HG03066 (cell line): ENCODE measurements around the gene PACS2.

Experiments used
- ATAC-seq: cut with Tn5 transposase; IDR thresholded peaks from one replicate; pipeline ENCODE4 v1.9.1; 2021; ENCODE audit warnings: low read depth; ENCODE audit not compliant: unreplicated experiment

PACS2 gene

DNA sequence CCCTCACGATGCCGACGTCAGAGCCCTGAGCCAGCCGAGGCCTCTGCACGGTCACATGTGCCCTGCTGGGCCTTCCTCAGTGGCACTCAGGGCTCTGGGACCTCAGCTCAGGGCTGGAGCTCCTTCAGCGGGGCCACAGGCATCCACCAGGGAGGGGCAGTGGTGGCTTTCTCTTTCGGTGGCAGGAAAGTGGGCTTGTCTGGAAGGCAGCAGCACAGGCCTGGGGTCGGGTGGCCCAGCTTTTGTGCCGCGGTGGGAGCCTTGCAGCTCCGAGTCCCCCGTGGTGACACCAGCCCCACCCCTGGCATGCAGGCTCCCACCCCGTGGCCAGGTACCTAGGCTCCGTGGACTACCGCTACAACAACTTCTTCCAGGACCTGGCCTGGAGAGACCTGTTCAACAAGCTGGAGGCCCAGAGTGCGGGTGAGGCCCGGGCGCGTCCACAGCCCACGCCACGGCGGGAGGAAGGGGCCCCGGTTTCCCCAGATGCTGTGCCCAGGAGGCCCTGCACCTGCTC is 69.6 kb downstream of the PACS2 start:
- ATAC-seq = no peak

DNA sequence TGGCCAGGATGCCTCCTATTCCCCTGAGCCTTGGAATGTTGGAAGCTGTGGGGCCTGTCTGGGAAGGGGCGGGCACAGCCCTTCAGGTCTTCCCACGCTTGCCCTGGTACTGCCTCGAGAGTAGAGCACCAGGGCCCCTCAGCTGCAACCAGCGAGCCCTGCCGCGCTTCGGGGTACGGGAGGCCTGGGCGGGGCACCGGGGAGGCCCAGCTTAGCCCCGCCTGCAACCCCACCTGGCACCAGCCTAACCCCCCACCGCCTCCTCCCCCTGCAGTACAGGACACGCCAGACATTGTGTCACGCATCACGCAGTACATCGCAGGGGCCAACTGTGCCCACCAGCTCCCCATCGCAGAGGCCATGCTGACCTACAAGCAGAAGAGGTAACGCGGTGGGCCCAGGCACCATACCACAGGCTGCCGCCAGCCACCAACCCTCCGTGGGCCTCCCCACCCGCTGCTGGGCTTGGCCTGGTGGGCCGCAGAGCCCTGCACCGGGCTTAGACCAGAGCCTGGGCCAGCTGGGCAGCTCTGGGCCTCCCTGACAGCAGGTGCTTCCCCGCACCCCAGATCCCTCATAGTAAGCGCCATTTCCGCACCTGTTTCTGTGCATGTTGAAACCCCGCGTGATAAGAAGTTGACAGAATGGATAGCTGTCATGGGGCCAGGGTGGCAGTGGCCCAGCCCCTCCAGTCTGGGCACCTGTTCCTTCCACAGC is 70.2 kb downstream of the PACS2 start:
- no peak for ATAC-seq

DNA sequence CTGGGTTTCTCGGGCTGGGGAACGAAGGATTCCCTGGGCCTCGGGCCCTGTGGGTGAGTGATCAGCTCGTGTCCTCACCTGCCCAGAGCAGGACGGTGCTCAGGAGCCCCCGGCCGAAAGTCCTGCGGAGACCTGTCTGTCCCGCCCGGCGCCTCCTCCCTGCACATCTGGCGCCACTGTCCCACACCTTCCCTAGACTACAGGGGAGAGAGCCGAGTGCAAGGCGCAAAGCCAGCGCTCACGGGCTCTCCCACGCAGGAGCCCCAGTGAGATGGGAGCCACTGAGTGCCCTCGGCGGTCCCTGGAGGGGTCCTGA is 70.7 kb downstream of the PACS2 start:
- no peak for ATAC-seq

DNA sequence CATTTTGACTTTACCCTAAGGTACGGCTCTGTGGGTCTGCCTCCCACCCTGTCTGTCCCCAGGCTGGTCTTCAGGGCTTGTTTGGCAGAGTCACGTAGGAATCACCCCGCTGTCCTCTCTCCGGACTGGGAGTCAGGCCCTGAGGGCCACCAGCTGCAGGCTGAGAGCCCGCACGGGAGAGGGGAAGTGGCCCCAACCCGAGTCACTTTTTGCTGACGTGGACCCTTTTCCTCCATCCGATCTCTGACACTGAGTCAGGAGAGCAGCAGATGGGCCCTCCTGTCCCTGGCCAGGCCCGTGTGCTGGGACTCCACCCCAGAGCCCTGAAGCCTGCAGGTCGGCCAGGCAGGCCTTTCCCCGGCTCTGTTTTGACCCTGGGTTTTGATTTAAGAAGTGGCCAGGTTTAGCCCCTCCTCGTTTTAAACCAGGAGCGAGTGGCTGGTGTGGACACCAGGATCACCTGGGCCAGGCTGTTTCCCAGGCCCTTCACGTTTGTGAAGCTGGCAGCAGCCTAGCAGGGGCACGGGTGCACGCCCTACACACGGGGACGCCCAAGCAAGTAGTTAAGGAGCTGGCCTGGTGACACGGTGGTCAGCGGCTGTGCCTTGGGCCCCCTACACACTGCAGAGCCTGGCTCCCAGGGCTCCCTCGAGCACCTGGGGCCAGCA is 71.3 kb downstream of the PACS2 start:
- ATAC-seq = no peak

DNA sequence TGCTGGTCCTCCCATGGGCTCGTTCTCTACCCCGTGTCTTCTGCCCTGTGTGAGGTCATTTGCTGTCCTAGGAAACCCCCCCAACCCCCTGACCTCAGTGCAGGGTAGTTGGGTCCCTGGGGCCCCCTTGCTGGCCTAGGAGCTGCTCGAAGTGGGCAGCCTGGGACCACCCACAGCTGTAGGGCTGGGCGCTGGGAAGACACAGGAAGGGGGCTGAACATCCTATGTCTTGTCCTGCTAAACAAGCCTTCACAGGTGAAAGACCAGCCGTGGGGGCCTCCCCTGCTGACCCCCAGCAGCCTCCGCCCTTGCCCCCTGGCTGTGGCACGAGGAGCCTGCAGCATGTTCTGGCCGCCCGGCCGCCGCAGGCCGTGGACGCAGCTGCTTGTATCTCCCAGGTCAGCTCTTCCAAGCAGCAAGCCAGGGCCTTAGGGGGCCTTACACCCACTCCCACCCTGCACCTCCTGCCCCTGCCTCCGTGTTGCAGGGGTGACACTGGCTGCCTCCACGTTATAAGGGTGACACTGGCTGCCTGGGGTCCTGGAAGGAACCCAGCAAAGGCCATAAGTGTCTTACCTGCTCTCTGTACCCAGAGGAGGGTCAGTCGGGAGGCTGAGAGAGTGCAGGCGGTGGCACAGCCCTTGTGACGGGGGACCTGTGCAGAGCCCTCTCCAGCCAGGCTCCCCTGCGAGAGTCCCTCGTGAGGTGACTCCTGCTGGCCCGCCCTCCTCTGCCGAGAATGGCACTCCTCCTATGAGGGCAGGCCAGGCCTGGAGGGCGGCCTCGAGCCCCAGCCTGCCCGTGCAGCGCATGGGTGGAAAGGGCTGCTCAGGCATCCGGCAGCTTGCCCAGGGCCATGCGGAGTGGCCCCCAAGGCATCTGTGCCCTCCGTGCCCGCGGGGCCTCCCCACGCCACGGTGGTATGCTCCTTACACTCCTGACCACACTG is 72.3 kb downstream of the PACS2 start:
- ATAC-seq = no peak

DNA sequence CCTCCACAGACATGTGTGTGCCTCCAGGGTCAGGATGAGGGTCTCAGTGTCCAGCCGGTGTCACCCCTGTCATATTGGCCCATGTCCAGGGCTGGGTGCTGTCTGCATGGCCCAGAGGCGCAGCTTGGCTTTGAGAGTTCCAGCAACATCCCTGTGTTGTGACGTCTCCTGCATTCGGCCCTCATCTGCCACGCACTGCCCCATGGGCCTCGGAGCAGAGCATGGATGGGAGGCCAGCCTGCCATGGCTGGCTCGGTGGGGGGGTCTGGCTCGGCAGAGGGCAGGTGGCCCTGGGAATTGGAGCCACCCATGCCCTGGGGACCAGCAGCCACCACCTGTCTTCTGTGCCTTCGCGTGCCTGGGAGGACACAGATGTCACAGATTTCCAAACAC is 73.0 kb downstream of the PACS2 start:
- ATAC-seq = no peak

DNA sequence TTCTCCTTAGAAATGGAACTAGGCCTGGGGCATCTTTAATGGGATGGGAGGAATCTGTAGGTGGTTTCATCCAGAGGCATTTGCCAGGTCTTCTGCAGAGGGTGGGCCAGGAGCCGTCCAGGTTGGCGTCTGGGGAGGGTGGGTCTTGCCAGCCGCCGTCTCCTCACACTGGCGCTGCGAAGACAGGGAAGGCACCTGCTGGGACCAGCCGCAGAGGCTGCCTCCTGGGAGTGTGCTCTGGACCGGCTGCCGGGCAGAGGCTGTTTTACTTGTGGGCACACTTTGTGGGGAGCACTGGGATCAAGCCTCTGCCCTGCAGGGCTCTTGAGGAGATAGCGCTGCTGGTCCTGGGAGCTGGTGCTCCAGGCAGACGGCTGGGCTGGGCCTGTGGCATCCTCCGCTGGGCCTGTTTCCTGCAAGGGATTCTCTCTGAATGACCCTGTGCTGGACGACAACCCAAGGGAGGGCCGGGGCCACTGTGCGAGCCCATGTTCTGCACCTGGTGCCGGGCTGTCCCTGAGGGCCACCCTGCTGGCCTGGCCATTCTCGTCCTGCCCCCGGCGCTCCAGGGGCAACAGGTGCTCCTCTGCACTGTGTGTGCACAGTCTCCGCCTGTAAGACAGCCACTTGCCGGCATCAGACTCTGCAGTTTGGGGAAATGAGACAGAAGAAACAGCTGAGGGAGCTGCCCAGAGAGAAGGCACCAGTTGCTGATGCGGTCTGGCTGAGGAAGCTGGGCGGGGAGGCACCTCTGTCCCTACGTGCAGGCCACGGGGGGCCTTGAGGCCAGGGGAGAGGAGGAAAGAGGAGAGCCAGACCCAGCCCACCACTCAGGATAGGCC is 73.8 kb downstream of the PACS2 start:
- no peak for ATAC-seq

DNA sequence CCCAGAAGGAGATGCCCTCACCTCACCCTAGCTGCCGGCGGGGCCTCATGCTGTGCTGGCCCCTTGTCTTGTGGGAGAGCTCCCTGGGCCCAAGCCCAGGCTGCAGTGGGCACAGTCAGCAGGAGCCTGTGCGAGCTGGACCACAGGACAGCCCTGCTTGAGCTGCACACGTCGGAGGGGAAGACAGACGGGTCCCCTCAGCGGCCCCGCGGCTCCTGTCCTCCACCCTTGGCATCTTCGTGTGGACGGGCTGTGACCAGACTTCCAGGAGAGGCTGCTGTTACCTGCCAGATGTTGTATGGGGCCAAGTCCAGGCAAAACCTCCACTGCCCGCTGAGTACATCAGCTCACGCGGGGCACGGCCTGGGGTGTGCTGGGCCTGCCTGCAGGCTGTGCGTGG is 74.4 kb downstream of the PACS2 start:
- no peak for ATAC-seq

DNA sequence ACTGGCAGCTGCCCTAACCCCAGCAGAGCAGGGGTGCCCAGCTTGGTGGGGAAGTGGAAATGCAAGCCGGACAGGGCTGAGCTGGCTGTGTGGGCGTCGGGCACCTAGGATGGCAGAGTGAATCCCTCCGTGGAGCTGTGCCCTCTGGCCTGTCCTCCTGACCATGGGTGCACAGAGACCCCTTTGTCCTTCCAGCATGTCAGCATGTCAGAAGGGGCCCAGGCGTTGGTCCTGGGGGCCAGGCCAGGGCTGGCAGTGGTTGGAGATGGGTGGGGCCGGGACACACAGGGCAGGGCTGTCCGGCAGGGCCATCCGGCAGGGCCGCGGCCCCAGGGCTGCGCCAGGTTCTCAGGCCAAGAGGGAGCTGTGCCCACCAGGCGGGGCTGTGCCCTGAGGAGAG is 75.0 kb downstream of the PACS2 start:
- ATAC-seq = no peak

DNA sequence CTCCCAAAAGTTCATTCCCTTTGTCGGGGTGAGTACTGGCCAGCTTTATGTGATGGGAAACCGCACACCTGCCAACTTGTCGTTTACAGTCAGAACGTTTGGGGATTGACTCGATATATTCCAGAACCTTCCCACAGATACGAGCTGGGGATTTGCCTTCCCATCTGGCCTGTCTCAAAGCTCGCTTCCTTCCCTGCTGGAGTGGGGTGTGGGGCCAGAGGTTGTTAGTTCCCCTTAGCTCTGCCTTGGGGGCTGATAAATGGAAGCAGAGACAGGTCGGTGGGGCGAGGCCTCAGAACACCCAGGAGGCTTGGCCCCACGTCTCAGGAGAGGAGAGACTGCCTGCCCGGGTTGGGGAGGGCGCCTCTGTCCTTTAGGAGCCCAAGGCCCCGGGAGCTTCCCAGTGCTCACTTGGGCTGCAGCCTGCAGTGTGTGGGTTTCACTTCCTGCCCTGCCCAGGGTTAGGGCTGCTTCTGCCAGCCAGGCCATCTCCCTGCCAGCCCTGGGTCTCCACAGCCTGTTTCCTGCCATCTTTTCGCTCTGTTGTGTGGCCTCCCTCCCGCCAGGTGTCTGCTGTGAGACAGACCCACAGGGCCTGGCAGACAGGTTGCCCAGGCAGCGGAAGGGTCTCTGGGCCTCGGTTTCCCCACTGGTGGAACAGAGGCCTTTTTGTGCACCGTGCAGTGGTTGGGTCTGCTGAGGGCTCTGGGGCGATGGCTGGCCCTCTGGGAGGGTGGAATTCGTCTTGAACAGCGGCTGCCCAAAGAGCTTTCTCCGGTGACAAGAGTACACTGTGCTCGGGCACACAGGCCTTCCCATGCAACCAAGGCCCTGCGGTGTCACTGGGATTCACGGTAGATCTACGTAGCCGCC is 75.7 kb downstream of the PACS2 start:
- ATAC-seq = no peak

DNA sequence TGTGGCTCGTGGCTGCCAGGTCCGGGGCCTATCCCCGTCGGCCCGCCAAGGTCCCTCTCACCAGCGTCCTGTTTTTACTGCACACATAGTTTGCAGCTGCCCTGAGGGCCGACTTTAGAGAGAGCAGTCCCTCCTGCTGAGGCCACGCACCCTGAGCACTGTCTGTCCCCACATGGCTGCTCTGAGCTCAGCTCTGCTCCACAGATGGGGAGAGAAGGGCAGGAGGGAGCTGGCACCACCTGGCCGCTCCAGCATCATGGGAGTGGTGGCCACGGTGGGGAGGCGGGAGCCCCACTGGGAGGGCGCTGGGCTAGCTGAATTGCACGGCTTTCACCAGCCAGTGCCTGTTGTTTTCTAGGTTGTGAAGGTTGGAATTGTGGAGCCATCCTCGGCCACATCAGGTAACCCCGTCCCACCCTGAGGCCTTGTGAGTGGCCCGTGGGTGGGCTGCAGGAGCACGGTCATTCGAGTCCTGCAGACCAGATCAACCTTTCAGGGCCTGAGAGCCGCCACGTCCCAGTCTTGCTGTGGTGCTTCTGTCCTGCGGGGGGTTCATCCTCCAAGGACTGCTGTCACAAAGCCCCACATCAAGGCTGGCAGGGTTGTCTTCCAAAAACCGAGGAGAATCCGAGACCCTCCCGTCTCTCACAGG is 76.4 kb downstream of the PACS2 start:
- ATAC-seq = no peak

DNA sequence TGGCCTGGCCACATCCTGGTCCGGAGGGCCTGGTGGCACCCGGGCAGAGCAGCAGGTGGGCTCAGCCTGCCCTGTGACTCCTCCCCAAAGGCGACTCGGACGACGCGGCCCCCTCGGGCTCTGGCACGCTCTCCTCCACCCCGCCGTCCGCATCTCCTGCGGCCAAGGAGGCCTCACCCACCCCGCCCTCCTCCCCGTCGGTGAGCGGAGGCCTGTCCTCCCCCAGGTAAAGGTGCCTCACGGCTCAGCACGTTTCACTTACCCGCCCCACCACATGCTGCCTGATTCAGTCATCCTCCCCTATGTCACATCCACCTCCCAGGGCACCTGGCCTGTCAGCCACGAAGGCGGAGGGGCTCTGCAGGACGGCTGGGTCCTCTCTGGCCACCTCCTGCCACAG is 77.0 kb downstream of the PACS2 start:
- ATAC-seq = no peak

DNA sequence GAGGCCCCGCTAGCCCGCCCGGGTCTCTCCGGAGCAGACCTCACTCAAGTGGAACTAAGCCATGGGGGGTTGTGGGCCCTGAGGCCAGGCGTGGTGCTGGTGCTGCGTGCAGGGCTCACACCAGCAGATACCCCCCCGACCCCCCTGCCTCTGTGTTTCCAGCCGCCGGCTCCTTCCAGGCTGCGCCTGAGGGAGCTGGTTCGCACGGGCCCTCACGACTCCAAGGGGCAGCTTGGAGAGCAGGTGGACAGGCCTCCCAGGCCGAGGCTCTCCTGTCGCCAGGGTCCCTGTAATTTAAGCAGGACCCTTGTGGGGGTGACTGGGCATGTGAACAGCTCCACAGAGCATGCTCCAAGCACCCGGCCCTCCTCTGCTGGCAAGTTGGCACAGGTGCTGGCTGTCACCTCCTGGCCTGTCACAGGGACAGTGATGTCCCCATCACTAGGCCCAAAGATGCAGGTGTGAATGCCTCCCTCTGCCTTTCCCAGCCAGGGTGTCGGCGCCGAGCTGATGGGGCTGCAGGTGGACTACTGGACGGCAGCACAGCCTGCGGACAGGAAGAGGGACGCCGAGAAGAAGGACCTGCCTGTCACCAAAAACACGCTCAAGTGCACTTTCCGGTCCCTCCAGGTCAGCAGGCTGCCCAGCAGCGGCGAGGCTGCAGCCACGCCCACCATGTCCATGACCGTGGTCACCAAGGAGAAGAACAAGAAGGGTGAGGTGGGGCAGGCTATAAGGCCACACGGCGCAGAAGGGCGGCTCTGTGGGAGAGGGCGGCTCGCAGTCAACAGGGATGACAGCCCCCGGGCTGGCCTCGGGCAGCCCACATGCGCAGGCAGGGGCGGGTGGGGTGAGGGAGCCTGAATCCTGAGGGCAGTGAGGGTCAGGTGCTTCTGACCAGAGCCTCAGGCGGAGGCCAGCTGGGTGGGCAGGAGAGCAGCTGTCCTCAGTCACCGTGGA is 77.9 kb downstream of the PACS2 start:
- ATAC-seq = no peak

DNA sequence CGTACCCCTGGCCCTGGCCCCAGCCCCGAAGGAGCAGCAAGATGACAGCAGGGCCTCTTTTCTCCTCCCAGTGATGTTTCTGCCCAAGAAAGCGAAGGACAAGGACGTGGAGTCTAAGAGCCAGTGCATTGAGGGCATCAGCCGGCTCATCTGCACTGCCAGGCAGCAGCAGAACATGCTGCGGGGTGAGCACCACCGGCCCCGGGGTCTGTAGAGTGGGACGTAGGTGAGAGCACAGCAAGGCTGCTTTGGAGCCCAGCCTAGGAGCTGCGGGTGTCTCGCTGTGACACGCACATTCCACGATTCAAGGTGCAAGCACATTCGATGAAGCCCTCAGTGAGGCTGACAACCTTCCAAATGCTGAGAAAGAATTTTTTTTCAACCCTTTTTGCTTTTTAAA is 78.6 kb downstream of the PACS2 start:
- ATAC-seq = no peak

DNA sequence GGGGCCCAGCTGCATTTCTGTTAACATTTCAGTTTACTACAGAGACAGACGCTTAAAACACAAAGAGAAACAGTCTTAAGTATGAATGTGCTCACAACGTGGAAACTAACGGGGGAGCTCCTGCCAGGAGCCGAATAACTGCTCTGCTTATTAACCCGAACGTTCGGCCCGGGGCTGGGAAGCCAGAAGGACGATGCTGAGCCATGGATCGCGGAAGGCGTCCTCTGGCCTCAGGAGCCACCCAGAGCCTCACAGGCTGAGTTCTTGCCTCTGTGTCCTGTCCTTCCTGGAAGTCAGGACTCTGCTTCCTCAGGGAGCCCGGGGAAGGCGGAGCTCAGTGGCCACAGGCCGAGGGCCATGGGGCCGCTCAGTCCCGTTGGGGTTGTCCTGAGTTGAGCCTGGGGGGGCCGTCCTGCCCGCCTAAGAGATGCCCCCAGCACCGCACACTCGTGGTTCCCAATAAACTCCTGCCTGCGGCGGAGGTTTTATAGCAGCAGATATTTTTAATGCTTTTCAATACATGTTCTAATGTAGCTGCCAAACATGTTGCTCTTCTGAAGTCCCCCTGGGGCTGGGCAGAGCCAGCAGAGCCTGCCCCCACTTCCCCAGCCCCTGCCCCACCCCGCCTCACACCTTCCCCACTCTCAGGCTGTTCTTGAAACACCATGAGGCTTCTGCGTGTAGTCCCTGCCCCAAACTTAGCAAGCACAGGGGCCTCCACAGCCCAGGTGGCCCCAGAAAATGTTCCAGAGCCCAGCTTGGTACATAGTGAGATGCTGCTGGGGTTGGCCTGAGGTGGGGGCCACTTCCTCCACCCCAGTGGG is 80.4 kb downstream of the PACS2 start:
- no peak for ATAC-seq

DNA sequence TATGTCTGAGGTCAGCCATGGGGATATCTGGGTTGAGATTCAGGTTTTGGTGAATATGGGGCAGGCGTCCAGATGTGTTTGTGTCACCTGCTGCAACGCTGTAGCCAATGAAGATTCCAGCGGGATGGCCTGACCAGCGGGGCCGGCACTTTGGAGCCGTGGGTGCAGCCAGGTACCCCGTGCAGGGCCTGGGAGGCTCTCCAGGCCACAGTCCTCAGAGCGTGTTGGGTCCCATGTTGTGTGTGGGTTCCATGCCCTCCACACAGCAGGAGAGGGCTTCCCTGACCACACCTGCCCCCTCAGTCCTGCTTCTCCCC is 80.9 kb downstream of the PACS2 start:
- no peak for ATAC-seq

DNA sequence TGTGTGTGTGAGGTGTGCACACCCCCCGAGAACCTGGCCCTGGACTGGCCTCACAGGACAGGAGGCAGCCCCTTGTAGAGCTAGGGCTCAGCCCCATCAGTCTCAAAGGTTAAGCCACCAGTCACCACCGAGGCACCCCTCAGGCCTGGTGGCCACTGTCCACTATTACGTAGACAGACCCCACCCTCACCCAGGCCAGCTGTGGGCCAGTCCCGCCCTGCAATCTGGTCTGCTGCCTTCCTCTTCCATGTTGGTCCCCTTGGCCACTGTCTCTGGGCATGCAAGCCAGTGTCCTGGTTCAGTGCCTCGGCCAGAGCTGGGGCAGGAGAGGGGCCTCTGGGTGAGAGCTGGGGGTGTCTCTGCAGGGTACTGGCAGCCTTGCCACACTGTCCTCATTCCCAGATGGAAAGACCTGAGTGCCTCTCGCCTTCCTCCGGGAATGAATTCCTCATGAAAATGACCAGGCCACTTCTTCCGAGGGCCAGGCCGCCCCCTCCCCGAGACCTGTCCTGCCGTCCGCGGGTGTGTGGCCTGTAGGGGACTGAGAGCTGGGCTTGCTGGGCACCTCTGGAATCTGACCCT is 82.9 kb downstream of the PACS2 start:
- no peak for ATAC-seq
